SHP77 treated with DMSO at 0.1 percent for 48 hours (cell line): ENCODE measurements around the gene PRDM16.

ENCODE experiments used
- DNase-seq: peaks from one replicate; lab custom pipeline; 2025; lab: John Stamatoyannopoulos, UW

The PRDM16 gene

GRCh38 chr1:3262681-3263286 is 193.8 kb downstream of the PRDM16 start:
- DNase-seq, result no peak

GRCh38 chr1:3263790-3264189 is 194.8 kb downstream of the PRDM16 start:
- DNase-seq, result no peak

GRCh38 chr1:3264456-3264855 is 195.5 kb downstream of the PRDM16 start:
- no peak for DNase-seq

DNA sequence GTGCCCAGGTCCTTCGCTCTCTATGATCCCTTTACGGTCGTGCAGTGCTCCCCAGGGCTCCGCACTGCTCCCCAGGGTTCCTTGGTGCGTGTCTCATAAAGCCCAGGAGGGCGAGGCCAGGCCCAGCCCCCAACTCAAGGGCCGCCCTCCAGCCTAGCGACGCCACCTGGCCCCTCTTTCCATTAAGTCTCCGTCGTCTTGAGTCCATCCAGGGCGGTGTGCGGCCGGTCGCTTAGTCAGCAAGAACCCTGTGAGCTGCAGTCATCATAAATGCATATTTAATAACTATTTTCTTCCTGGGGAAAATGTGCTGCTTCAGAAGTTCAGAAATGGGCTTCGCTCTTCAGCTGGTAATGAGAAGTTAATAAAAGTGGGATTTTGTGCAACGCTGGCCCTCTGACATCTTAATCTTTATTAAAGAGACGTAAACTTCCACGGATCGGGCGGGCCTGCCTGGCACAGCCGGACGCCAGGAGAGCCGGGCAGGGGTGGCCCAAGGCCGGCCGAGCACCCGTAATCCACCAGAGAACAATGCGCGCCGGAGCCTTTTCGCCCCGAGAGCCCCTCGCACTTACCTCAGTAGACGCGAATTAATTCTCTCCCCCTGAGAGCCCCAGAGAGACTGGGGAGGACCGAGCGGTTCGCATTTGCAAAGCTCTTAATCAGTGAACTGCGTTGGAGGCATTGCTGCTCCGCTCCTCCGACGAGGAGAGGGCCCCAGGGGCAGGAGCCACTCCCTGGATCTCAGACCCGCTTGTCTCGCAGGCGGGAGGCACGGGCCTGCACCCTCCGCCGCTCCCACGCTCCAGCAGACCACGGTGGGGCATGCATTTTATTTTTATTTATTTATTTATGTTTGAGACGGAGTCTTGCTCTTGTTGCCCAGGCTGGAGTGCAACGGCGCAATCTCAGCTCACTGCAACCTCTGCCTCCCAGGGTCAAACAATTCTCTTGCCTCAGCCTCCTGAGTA is 197.1 kb downstream of the PRDM16 start:
- DNase-seq, result no peak

GRCh38 chr1:3266870-3267549 is 198.0 kb downstream of the PRDM16 start:
- DNase-seq, result no peak

DNA sequence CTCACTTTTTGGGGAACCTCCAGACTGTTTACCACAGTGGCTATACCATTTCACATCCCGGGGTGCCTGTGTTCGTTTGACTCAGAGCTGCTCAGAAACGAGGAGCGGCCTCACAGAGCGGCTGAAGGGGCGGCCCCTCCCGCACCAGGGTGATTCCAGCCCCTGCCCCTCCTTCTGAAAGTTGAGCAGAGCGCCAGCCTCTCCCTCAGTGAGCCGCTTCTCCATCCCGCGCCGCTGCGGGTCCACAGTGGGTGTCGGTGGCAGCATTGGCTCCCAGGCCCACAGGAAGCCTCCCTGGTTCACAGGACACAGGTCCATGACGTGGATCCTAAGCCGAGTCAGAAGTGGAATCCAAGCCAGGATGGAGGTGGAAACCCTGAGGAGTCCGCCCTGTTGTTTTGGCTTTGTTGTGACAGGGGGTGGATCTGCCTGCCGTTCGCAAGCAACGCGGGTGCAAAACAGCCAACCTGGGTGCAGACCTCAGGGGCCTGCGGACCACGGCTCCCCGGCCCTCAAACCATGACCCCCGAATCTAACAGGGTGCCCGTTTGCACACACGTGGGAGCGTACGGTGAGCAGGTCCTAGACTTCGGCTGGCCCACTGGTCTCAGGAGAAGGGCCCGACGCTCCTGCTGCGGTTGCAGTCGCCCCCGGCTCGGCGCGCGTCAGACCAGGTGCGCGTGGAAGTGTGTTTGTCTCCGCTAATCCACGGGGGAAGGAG is 198.7 kb downstream of the PRDM16 start:
- DNase-seq, result no peak

GRCh38 chr1:3268281-3268680 is 199.3 kb downstream of the PRDM16 start:
- no peak for DNase-seq

- DNase-seq, result no peak
These were observed 201.6 kb downstream of the PRDM16 start for GRCh38 chr1:3270403-3271245.

- no peak for DNase-seq
These were observed 202.9 kb downstream of the PRDM16 start for GRCh38 chr1:3271866-3272265.

DNA sequence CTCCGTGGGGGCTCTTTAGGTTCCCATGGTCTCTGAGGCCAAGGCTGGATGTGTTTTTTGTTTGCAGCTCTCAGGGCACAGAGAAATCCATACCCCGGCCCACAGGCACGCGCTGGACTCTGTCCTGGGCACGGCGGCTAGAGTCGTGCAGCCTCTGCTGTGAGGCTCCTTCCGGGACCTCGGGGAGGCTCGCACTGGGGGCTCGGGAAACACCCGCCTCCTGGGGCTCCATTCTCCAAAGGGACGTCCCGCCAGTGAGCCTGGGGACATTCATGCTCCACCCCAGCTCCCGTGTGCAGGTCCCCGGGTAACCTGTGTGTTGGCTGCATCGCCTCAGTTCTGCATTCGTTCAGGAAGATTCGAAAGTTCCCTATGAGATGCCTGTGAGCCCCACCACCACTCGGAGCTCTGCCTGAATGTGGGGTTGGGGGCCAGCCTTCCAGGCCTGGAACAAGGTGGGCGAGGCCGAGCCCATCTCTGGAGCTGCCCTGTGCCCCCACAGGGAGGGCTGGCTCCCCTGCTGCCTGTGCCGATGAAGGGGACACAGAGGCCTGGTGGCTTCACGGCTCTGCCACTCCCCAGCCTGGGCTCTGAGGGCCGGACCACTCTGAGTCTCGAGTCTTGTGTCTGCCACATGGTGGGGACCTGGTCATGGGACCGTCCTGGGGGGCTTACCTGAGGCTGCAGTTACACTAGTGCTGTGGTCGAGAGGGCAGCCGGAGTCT is 203.5 kb downstream of the PRDM16 start:
- no peak for DNase-seq

DNA sequence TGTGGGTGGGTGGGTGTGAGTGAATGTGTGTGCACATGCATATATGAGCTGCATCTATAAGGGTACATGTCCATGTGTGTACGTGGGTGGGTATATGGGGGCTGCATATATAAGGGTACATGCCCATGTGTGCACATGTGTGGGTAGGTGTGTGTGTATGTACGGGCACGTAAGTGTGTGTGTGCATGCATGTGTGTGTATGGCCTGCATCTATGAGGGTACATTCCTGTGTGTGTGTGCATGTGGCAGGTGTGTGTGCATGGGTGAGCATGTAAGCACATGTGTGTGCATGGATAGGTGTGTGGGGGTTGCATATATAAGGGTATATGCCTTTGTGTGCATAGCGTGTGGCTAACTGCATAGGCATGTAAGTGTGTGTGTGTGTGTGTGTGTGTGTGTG is 204.4 kb downstream of the PRDM16 start:
- DNase-seq, result no peak

DNA sequence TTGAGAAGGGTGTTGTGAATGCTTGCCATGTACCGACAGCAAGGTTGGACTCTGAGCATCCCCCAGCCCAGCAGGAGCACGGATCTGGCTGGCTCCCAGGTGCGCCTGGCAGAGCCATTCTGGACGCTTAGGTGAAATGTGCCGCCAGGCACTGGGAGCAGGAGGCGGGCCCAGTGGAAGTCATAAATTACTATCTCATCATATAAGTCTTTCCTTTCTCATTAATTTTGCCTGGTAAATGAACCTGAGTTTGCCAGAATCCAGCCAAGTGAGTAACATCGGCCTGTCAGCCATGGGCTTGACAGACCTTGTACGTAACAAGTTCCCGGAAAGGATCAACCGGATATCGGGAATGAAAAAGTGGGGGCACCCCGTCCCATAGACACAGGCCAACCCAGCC is 206.0 kb downstream of the PRDM16 start:
- DNase-seq, result no peak

DNA sequence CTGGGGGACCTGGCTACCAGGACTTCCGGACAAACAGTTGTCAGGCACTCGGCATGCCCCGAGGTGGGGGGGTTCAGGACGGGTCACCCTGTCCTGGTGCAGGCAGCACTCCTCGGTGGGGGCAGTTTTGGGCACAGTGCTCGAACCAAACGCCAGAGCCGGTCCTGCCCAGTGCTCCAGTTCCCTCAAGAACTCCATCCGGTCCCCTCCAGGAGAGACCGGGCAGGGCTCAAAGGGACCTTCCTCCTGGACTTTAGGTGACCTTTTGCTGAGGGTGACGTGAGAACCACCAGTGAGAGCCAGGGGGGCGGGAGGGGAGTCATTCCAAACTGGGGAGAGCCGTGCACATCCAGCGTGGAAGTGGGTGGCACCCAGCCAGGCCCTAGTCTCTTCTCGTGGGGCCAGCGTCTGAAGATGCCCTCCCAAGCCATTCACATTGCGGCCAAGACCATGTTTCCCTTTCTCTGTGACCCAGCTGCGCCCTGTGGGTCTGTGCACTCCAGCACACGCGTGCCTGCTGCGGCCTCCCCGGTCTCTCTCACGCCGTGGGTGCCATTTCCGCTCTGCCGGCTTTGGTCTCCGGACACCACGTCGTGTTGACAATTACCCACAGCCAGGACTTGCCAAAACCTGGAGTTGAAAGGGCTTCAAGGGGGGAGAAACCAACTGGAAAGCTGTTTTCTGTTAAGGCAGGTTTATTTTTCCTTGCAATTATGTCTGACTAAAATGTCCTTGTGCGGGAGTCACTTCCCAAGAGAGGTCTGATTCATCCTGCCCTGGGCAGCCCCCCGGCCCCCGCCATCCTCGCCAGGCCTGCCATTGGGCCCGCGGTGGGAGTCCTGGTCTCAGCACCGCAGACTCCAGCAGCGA is 206.7 kb downstream of the PRDM16 start:
- DNase-seq, result no peak

DNA sequence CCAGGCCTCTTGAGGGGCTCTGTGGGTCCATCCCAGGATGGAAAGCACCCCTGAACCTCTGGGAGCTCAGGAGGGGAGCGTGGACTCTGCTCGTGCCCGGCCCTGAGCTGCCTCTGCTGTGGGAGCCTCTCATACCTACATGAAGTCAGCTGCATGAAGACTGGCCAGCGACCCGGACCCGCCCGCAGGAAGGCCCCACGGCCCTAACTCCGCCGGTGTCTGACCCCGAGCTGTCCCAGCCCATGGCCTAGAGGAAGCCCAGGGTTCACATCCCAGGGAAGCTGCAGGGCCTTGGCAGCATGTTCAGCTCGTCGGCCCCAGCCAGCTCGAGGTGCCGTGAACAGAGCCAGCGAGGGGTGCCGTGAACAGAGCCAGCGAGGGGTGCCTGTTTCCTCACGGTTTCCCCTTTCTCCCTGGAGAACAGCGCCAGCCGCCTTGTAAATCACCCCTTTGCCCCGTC is 207.4 kb downstream of the PRDM16 start:
- no peak for DNase-seq

DNA sequence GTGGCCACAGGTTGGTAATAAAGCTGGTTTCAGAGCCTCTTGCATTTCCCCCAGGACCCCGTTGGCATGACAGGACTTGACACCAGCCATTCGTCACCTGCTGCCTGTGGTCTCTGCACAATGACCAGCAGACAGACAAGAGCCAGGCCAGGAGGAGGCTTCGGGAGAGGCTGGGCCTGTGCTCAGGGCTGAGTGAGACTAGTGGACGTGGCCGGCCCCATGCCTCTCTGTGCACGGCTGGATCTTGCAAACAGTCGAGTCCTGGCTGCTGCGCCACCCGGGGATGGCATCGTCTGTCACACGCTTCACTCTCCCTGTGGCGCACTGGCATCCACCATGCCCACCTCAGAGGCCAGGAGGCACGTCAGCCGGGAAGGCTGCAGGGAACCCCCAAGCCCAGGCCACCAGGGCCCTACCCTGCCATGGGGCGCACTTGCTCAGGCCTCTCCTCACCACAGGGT is 208.0 kb downstream of the PRDM16 start:
- DNase-seq, result no peak

DNA sequence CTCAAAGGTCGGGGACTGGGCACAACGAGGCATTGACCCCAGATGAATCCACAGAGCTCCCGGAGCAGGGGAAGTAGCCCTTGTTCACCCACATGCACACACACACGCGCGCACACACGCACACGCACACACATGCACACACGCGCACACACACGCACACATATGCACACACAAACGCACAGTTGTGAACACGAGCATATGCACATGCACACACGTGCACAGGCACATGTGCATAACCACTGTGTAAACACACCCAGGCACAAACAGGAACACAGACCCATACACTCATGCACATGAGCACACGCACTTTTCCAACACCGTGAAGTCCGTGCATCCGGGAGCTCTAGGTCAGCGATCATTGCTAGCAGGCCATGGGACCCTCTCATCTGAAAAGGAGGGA is 208.6 kb downstream of the PRDM16 start:
- DNase-seq, result no peak

DNA sequence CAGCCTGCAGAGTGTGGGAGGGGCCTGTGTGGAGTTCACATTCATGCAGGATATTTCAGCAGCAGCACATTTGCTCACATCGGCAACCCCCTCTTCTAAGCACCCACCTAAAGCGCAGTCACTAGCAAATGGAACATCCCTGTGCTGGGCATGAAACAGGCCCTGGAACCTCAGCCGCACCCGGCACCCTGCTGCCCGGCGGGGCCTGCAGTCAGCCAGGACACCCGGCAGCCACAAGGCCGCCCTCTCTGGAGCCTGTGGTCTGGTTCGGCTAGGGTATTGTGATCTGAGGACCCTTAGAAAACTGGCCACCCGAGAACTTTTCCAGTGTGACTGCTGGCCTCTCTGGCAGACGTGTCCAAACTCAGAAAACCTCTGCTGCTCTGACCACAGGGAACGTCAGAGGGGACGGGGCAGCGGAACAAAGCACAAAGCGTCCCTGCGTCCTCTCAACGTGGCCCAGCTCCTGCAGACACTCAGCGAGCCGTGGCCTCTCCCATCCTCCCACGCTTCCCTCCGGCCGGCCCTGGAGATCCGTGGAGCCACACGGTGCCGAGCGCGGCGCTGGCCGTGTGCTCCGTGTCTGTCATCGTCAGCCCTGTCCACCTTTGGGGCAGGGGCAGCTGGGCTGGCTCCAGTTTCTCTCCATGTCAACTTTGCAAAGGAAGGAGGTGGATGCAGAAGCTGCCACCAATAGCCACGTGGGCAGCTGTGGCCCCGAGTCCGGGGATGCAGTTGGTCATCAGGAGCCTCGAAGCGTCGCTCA is 209.6 kb downstream of the PRDM16 start:
- DNase-seq, result no peak

DNA sequence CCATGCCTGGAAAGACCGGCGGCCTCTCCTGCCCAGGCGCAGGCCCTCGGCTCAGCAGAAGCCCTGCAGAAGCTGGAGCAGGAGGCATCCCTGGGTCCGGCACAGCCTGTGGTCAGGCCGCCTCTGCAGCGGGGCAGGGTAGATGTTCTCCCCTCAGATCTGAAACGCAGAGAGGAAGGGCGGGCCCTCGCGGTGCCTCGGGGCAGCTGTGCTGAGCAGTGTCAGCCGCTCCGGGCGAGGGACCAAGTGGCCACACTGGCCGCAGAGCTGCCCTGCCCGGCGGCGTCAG is 210.1 kb downstream of the PRDM16 start:
- no peak for DNase-seq

DNA sequence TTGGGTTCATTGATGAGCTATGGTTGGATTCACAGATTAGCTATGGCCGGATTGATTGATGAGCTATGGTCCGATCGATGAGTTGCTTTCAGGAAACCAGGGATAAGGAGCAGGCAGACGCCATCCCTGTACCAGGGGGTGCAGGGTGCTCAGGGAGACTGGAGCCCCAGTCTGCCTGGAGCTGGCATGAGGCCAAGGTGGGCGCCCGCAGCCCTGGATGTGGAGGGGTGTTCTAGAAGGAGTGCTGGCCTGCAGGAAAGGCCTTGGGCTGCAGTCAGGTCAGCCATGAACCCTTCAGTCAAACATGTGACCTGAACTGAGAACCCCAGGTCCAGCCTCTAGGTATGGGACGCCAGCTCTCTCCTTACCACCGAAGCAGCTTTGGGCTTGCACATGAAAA is 212.7 kb downstream of the PRDM16 start:
- no peak for DNase-seq
